ENCODE results near the gene MT1E. TPM values are rescaled to one million over a fixed set of nuclear protein-coding genes. Genes with fewer than 3 reads are reported as not detected.
"Not testable (repeated sequence)": the region's sequence is repeated elsewhere in the genome, so short reads cannot be mapped to it uniquely, and the experiment has no call there.

The MT1E gene
- total and polyA plus RNA-seq, 4 experiments from 2014 or later: 6.8 to 16.0 TPM; not detected in 2

DNA sequence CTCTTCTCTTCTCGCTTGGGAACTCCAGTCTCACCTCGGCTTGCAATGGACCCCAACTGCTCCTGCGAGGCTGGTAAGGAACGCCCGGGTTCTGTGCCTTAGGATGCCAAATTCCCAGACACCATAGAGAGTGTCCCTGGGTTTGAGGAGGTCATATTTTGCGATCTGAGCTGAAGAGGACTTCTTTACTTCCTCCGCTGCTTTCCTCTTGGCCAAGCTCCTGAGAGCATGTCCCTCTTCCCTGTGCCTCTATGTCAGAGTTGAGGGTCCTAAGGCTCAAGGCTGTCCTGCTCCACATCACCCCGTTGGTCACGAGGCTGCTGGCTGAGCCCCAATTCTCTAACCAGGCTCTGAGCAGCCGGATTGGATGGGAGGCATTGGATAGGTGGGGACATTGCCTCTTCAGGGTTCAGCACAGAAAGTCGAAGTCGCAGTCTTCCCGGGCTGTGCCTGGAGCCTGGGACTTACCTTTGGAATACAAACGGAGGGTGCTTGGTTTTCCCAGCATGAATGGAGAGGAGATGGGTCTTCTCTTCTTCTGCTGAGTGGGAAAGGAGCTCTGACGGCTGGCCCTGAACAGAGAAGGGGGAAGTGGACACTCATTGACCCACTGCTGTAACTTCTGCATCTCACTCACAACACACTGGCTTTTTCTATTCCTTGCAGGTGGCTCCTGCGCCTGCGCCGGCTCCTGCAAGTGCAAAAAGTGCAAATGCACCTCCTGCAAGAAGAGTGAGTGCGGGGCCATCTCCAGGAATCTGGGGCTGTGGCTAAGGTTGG lies 44.4 kb downstream of the MT1E start:
- no peaks in the 10 kb centered on the region for H3K36me3 ChIP-seq (ENCODE audit: insufficient read depth, low read length)
- POLR2A ChIA-PET (ENCODE audit: partially characterized antibody): interaction anchor here (0.6 to 1.4 kb wide), 3 partner anchors 9 to 32 kb away, joined by 3 read pairs; partner anchors contain the start of gene MT1X
- no peaks in the 10 kb centered on the region for H3K9me3 ChIP-seq (ENCODE audit: control insufficient read depth in 1 of 2, low read length in 2 of 2)
- no peak overlapping the region for H3K4me3 ChIP-seq (ENCODE audit: low read length in 2 of 2)
- peaks cover 0 to 4% of the 10 kb centered on the region in 2 donors for H3K36me3 Mint-ChIP-seq
- H3K4me1 Mint-ChIP-seq: peaks cover 4 to 23% (median 16%) of the 10 kb centered on the region in 4 donors
- no peak overlapping the region for H3K27ac Mint-ChIP-seq
- no peak overlapping the region for H3K4me3 Mint-ChIP-seq
- H3K27me3 ChIP-seq (ENCODE audit: insufficient read depth, low read length): peaks cover 32% of the 10 kb centered on the region
- no peak for DNase-seq
- H3K4me1 ChIP-seq (ENCODE audit: insufficient read depth, low read length): peaks cover 13% of the 10 kb centered on the region
- peaks cover 33 to 54% of the 10 kb centered on the region in 2 donors for H3K27me3 Mint-ChIP-seq
- no peak overlapping the region for H3K27ac ChIP-seq (ENCODE audit: low read depth, low read length)
- CTCF ChIA-PET (ENCODE audit: partially characterized antibody): interaction anchor here (1.5 kb wide), 1 partner anchor 94 kb away, joined by 3 read pairs; no protein-coding TSS in a partner anchor
- H3K9me3 Mint-ChIP-seq: no peaks in the 10 kb centered on the region
- intact Hi-C loops (cut with micrococcal nuclease): no loop called here

GRCh38 chr16:56670620-56670934 lies 45.0 kb downstream of the MT1E start:
- no peaks in the 10 kb centered on the region for H3K9me3 Mint-ChIP-seq
- H3K27ac ChIP-seq (ENCODE audit: low read depth, low read length): no peak overlapping the region
- POLR2A ChIA-PET (ENCODE audit: partially characterized antibody): interaction anchor here (0.6 kb wide), 1 partner anchor 31 kb away, joined by 3 read pairs; no protein-coding TSS in a partner anchor
- no peaks in the 10 kb centered on the region for H3K9me3 ChIP-seq (ENCODE audit: control insufficient read depth in 1 of 2, low read length in 2 of 2)
- CTCF ChIA-PET (ENCODE audit: partially characterized antibody): no interaction called here
- H3K27me3 ChIP-seq (ENCODE audit: insufficient read depth, low read length): peaks cover 32% of the 10 kb centered on the region
- H3K27ac Mint-ChIP-seq: no peak overlapping the region
- H3K4me3 ChIP-seq (ENCODE audit: low read length in 2 of 2): no peak overlapping the region
- H3K27me3 Mint-ChIP-seq: peaks cover 33 to 58% of the 10 kb centered on the region in 2 donors
- H3K4me1 ChIP-seq (ENCODE audit: insufficient read depth, low read length): peaks cover 16% of the 10 kb centered on the region
- H3K36me3 ChIP-seq (ENCODE audit: insufficient read depth, low read length): no peaks in the 10 kb centered on the region
- H3K36me3 Mint-ChIP-seq: peaks cover 0 to 4% of the 10 kb centered on the region in 2 donors
- peaks cover 8 to 27% (median 20%) of the 10 kb centered on the region in 4 donors for H3K4me1 Mint-ChIP-seq
- no peak overlapping the region for H3K4me3 Mint-ChIP-seq
- intact Hi-C loops (cut with micrococcal nuclease): no loop called here
- no peak for DNase-seq

GRCh38 chr16:56671691-56672090 lies 46.1 kb downstream of the MT1E start:
- Histone ChIP-seq H3K4me1 (ENCODE audit: insufficient read depth, low read length) (peaks cover 22% of the 10 kb centered on the region), H3K27me3 (ENCODE audit: insufficient read depth, low read length) (peaks cover 32% of the 10 kb centered on the region)
- CTCF ChIA-PET (ENCODE audit: partially characterized antibody); H3K9me3 ChIP-seq (ENCODE audit: control insufficient read depth in 1 of 2, low read length in 2 of 2); H3K9me3 Mint-ChIP-seq; H3K27ac Mint-ChIP-seq; intact Hi-C loops (cut with micrococcal nuclease); H3K4me3 ChIP-seq (ENCODE audit: low read length in 2 of 2); H3K36me3 Mint-ChIP-seq; DNase-seq; H3K4me3 Mint-ChIP-seq; POLR2A ChIA-PET (ENCODE audit: partially characterized antibody); H3K36me3 ChIP-seq (ENCODE audit: insufficient read depth, low read length); H3K27ac ChIP-seq (ENCODE audit: low read depth, low read length): not testable (repeated sequence)
- Mint-ChIP-seq H3K4me1 (peaks cover 12 to 32% (median 22%) of the 10 kb centered on the region in 4 donors), H3K27me3 (peaks cover 28 to 55% of the 10 kb centered on the region in 2 donors)

DNA sequence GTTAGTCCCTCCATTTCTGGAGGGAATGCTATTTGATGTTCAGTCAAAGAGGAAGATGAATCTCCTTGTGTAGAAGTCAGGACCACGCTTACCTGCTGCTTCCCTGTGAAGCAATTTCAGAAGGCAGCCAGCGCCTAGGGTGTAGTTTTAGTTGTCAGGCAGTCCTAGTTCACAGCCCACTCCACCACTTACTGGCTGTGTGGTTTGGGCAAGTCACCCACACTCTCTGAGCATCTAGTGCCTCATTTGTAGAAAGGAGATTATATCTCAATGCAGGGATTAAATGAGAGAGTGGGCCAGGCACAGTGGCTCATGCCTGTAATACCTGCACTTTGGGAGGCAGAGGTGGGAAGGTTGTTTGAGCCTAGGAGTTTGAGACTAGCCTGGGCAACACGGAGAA lies 46.6 kb downstream of the MT1E start:
- H3K4me3 ChIP-seq (ENCODE audit: low read length in 2 of 2); POLR2A ChIA-PET (ENCODE audit: partially characterized antibody); H3K36me3 Mint-ChIP-seq; H3K27ac ChIP-seq (ENCODE audit: low read depth, low read length); intact Hi-C loops (cut with micrococcal nuclease); H3K27ac Mint-ChIP-seq; H3K9me3 Mint-ChIP-seq; H3K9me3 ChIP-seq (ENCODE audit: control insufficient read depth in 1 of 2, low read length in 2 of 2); H3K4me3 Mint-ChIP-seq; DNase-seq; H3K36me3 ChIP-seq (ENCODE audit: insufficient read depth, low read length): not testable (repeated sequence)
- Histone ChIP-seq H3K4me1 (ENCODE audit: insufficient read depth, low read length) (peaks cover 22% of the 10 kb centered on the region), H3K27me3 (ENCODE audit: insufficient read depth, low read length) (peaks cover 30% of the 10 kb centered on the region)
- CTCF ChIA-PET (ENCODE audit: partially characterized antibody): interaction anchor here (2.2 kb wide), 1 partner anchor 71 kb away, joined by 5 read pairs; no protein-coding TSS in a partner anchor
- H3K4me1 Mint-ChIP-seq: peaks cover 12 to 32% (median 22%) of the 10 kb centered on the region in 4 donors
- peaks cover 27 to 52% of the 10 kb centered on the region in 2 donors for H3K27me3 Mint-ChIP-seq

GRCh38 chr16:56672761-56673536 lies 47.4 kb downstream of the MT1E start:
- H3K27ac ChIP-seq (ENCODE audit: low read depth, low read length): no peak overlapping the region
- H3K27me3 ChIP-seq (ENCODE audit: insufficient read depth, low read length): peaks cover 22% of the 10 kb centered on the region
- H3K4me3 Mint-ChIP-seq: no peak overlapping the region
- peaks cover 12 to 27% (median 22%) of the 10 kb centered on the region in 4 donors for H3K4me1 Mint-ChIP-seq
- no peaks in the 10 kb centered on the region for H3K36me3 ChIP-seq (ENCODE audit: insufficient read depth, low read length)
- H3K9me3 Mint-ChIP-seq: no peaks in the 10 kb centered on the region
- no peak for DNase-seq
- H3K36me3 Mint-ChIP-seq: peaks cover 0 to 4% of the 10 kb centered on the region in 2 donors
- no peaks in the 10 kb centered on the region for H3K9me3 ChIP-seq (ENCODE audit: control insufficient read depth in 1 of 2, low read length in 2 of 2)
- peaks cover 17% of the 10 kb centered on the region for H3K4me1 ChIP-seq (ENCODE audit: insufficient read depth, low read length)
- CTCF ChIA-PET (ENCODE audit: partially characterized antibody): interaction anchor here (0.8 to 2.2 kb wide), 3 partner anchors 9 to 72 kb away, joined by 4 to 9 read pairs (median 5); partner anchors contain the start of gene MT1X
- H3K27ac Mint-ChIP-seq: no peak overlapping the region
- intact Hi-C loops (cut with micrococcal nuclease): no loop called here
- POLR2A ChIA-PET (ENCODE audit: partially characterized antibody): interaction anchor here (1.5 kb wide), 1 partner anchor 9 kb away, joined by 6 read pairs; the partner anchor contains the start of gene MT1X
- peaks cover 27 to 46% of the 10 kb centered on the region in 2 donors for H3K27me3 Mint-ChIP-seq
- H3K4me3 ChIP-seq (ENCODE audit: low read length in 2 of 2): no peak overlapping the region

DNA sequence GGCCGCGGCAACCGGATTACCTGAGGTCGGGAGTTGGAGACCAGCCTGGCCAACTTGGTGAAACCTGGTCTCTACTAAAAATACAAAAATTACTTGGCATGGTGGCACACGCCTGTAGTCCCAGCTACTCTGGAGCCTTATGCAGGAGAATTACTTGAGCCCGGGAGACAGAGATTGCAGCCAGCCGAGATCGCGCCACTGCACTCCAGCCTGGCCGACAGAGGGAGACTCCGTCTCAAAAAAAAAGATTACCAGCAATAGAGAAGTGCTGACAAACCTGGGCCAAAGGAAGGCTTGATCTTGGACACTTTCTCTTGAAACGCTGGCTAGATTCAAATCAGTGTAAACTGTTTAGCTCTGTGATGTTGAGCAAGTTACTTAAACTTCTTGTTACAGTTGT lies 48.3 kb downstream of the MT1E start:
- ChIA-PET CTCF (ENCODE audit: partially characterized antibody) (interaction anchor here (0.8 to 2.2 kb wide), 3 partner anchors 9 to 73 kb away, joined by 4 to 9 read pairs (median 5); partner anchors contain the start of gene MT1X), POLR2A (ENCODE audit: partially characterized antibody) (interaction anchor here (0.7 to 1.5 kb wide), 2 partner anchors 8 to 53 kb away, joined by 3 to 6 read pairs; partner anchors contain the start of gene MT1X)
- no peaks in the 10 kb centered on the region for H3K9me3 Mint-ChIP-seq
- Histone ChIP-seq H3K4me3 (ENCODE audit: low read length in 2 of 2) (no peak overlapping the region), H3K27me3 (ENCODE audit: insufficient read depth, low read length) (peaks cover 13% of the 10 kb centered on the region), H3K27ac (ENCODE audit: low read depth, low read length) (no peak overlapping the region), H3K9me3 (ENCODE audit: control insufficient read depth in 1 of 2, low read length in 2 of 2) (no peaks in the 10 kb centered on the region), H3K36me3 (ENCODE audit: insufficient read depth, low read length) (no peaks in the 10 kb centered on the region), H3K4me1 (ENCODE audit: insufficient read depth, low read length) (peaks cover 14% of the 10 kb centered on the region)
- peak overlapping the region in 3 of 8 donors; percentile 7 to 27 (median 21) for H3K4me3 Mint-ChIP-seq
- no peaks in the 10 kb centered on the region for H3K36me3 Mint-ChIP-seq
- intact Hi-C loops (cut with micrococcal nuclease): loop anchor here (1.0 kb wide), 1 partner anchor 28 kb away; no protein-coding TSS in a partner anchor
- H3K4me1 Mint-ChIP-seq: peaks cover 10 to 18% (median 15%) of the 10 kb centered on the region in 4 donors
- H3K27me3 Mint-ChIP-seq: peaks cover 21 to 38% of the 10 kb centered on the region in 2 donors
- no peak overlapping the region for H3K27ac Mint-ChIP-seq
- DNase-seq: peak in 2 of 5 donors; percentile 15 to 47
